22Rv1 (cell line): Measurements from ENCODE around the gene SGCD.

Experiments
- CTCF ChIP-seq: fragments of 450-650 bp; IDR thresholded peaks from 2 replicates; pipeline ENCODE4 v1.5.1; 2017; ENCODE audit warnings: mild to moderate bottlenecking
- ZFX ChIP-seq: fragments of 450-650 bp; IDR thresholded peaks from 2 replicates; pipeline ENCODE4 v1.6.1; 2017; ENCODE audit warnings: antibody characterized with exemption, borderline replicate concordance

GRCh38 chr5:156329171-156329611 lies 2.2 kb downstream of the SGCD start:
- TF ChIP-seq CTCF (no peak), ZFX (no peak)
